Small intestine (tissue), 4 donors: ENCODE data around the gene ZC3HAV1L. TPM values are rescaled to one million over a fixed set of nuclear protein-coding genes. Genes with fewer than 3 reads are reported as not detected.

Experiments used
- polyA plus RNA-seq, 4 donors: library from polyadenylated mRNA; stranded (reverse) in 3 of 4; unstranded in 1 of 4; fragments of 200-250 nt in 3 of 4; fragments of 120-200 nt in 1 of 4; gene quantifications; one replicate each; pipeline versions ENCODE4 v1.2.1 to v1.2.3, GENCODE V29; 2013
- donor health status: healthy with polysubstance abuse.
- donor health status: Bipolar disorder and iron deficiency.
- donor health status: healthy.

Gene ZC3HAV1L
- polyA plus RNA-seq, 4 donors = 1.7 to 10.7 TPM; not detected in 2

Other genes with a start within 250 kb of the ZC3HAV1L start
- under 1 TPM in 2 of 4 donors, not detected in 2; 0.01 to 0.07 TPM for gene TMEM213, start 238.0 kb downstream of the ZC3HAV1L start, polyA plus RNA-seq
- gene ATP6V0A4, start 237.8 kb downstream of the ZC3HAV1L start, polyA plus RNA-seq = under 1 TPM in 1 of 4 donors, not detected in 3; 0.06 TPM
- 1 to 10 TPM in 2 of 4 donors, under 1 TPM in 2; under 0.01 to 2.7 (median 1.2) TPM for gene KIAA1549, start 54.7 kb downstream of the ZC3HAV1L start, polyA plus RNA-seq
- gene ZC3HAV1, start 73.7 kb upstream of the ZC3HAV1L start, polyA plus RNA-seq = 10 to 100 TPM in 2 of 4 donors, 1 to 10 TPM in 2; 7.3 to 21.2 (median 9.8) TPM
- gene UBN2, start 195.2 kb upstream of the ZC3HAV1L start, polyA plus RNA-seq = 10 to 100 TPM in 1 of 4 donors, 1 to 10 TPM in 3; 1.4 to 14.2 (median 2.0) TPM